Embryonic facial prominence (tissue), 1 donor: ENCODE measurements around the gene HS3ST6.
"Not testable (repeated sequence)": the region's sequence is repeated elsewhere in the genome, so short reads cannot be mapped to it uniquely, and the experiment has no call there.

ENCODE experiments used
- DNase-seq: peaks from one replicate; pipeline ENCODE4 v3.0.0-alpha.2; 2016; ENCODE audit errors: extremely low spot score

The HS3ST6 gene

GRCh38 chr16:1907226-1907860, 10.9 kb downstream of the HS3ST6 start:
- DNase-seq, result no peak

DNA sequence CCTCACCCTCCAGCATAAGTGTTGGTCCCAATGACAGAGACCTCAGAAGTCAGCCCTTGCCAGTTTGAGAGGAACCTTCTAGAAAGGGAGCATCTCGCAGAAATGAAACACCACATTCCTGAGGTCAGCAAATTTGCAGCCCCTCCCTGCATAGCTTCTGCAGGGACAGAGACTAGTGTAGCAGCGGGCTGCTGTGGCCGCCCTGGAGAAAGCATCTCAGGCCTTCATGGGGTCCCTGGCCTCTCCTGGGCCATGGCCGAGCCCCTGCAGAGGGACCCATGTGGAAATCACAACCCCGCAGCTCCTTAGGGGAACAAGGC, 11.4 kb downstream of the HS3ST6 start:
- no peak for DNase-seq

DNA sequence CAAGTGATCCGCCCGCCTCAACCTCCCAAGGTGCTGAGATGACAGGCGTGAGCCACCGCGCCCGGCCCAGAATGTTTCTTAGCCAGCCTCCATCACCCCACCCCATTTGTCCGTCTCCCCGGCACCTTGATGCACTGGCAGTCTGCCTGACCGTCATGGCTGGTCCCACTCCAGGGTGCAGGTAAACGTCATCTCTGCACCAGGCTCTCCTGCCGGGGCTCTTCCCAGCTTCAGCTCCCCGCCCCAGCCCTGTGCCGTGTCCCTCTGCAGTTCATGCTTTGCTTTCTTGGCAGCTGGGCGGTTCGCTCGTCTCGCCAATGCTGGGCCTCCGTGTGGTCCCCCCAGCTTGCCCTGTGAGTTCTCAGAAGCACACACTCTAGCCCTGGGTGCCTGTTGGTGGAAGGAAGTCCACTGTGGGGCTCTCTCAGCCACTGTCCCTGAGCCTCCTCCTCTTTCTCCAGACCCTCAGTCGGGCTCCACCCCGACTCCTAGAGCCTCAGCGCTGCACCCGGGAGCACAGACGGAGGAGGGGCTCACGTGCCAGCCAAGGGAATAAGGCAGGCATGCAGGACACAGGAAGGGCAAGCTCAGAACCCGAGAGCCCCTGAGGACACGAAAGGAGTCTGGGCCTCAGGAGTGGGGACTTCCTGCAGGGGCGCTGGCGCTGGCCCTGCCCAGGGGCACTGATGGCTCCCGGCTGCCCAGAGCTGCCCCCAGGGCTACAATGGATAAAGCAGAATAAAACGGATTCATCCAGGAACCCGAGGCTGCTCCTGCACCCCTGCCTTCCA, 12.0 kb downstream of the HS3ST6 start:
- DNase-seq, result no peak

DNA sequence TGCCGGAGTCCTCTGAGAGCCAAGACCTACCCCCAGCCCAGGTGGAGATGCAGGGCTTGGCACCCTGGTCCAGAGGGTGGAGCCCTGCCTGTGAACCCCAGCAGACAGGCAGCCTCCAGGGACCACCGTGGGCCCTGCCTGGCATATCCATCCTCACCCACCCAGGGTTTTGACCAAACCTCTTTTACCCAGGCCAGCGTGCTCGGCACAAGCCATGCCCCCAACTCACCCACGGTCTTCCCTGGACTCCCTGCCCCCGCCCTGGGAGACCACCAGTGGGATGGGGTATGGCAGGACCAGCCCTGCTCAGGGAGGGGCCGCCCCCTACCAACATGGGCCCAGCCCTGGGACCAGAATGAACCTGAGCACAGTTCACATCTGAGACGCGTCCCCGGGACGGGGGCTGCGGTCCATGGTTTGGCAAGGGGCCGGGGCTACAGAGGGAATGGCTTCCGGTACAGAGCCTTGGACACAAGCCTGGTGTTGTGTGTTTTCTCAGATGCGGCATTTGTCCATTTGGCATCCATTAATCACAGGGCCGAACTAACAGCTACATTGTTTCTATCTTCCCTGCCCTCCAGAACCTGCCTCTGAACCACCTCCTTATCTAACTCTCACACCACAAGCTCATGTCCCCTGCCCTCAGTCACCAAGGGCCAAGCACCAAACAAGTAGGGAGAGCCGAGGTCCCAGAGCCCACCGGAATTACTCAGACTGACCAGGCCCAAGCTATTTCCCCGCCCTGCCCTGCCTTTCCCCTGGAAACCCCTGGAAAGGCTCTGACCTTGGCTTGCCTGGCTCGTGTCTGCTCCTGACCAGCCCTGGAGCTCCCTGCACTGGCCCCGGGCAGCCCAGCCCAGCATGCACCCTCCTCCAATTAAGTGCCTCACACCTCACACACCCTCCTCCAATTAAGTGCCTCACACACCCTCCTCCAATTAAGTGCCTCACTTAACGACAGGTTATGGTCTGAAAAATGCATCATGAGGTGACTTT, 14.1 kb downstream of the HS3ST6 start:
- DNase-seq, result no peak

- DNase-seq, result no peak
Measured at GRCh38 chr16:1903220-1903574, 15.0 kb downstream of the HS3ST6 start.

DNA sequence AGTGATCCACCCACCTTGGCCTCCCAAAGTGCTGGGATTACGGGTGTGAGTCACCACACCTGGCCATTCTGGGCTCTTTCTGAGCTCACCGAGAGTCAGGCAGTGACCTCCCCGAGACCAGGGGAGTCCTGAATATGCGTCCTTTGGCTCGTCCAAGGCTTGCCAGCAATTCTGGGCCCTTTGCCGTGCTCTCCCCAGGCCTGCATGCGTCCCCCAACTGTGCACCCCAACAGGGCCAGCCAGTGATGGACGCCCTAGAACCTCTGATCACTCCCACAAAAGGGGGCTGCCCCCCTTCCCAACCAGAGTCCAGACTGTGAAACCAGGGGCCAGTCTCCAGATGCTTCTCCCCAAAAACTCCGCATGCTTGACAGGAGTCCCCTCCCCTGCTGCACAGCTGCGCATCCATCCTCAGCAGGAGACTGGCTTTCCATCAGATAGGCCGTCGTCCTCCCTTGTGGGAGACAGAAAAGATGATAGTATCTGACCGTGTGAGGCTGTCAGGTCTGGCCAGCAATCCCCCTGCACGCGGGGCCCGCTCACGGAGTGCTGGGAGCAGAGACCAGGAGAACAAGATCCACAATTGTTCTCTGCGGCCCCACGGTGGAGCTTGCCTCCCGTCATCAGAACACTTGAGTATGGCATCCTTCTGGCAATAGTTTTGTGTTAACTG, 15.5 kb downstream of the HS3ST6 start:
- DNase-seq, result no peak

DNA sequence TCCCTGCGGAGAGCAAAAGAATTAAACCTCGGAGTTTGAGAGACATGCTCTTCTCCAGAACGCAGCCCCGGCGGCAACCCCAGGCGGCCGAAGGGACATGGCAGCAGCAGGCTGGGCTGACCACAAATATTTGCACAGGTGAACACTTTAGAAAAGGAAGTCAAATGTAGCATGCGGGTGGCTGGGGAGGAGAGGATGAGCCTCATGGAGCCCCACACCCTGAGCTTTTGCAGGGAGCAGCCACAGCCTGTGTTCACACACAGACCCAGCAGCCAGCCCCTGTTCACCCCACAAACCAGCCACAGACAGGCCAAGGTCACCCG, 17.8 kb downstream of the HS3ST6 start:
- DNase-seq, result no peak

DNA sequence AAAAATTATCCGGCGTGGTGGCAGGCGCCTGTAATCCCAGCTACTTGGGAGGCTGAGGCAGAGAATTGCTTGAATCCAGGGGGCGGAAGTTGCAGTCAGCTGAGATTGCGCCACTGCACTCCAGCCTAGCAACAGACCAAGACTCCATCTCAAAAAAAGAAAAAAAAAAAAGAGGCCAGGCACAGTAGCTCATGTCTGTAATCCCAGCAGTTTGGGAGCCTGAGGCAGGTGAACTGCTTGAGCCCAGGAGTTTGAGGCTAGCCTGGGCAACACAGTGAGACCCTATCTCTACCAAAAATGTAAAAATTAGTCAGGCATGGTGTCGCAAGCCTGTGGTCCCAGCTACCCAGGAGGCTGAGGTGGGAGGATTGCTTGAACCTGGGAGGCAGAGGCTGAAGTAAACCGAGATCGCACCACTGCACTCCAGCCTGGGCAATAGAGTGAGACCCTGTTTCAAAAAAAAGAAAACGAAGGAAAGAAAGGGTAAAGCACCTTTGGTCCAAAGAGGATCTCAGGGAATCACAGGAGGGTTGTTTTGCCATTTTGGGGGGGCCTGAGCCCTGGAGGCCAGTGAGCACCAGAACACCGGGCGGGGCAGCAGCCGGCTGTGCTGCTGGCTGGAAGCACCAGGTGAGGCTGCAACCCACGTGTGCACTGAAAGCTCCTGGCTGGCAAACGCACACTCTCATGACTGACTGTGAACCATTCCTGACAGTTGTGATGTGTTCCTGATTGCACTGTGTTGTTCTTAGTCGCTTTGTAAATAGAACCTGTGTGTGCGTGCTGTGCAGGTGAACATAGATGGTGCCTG, 18.4 kb downstream of the HS3ST6 start:
- no peak for DNase-seq

GRCh38 chr16:1897692-1898091, 20.5 kb downstream of the HS3ST6 start:
- DNase-seq, result not testable (repeated sequence)

DNA sequence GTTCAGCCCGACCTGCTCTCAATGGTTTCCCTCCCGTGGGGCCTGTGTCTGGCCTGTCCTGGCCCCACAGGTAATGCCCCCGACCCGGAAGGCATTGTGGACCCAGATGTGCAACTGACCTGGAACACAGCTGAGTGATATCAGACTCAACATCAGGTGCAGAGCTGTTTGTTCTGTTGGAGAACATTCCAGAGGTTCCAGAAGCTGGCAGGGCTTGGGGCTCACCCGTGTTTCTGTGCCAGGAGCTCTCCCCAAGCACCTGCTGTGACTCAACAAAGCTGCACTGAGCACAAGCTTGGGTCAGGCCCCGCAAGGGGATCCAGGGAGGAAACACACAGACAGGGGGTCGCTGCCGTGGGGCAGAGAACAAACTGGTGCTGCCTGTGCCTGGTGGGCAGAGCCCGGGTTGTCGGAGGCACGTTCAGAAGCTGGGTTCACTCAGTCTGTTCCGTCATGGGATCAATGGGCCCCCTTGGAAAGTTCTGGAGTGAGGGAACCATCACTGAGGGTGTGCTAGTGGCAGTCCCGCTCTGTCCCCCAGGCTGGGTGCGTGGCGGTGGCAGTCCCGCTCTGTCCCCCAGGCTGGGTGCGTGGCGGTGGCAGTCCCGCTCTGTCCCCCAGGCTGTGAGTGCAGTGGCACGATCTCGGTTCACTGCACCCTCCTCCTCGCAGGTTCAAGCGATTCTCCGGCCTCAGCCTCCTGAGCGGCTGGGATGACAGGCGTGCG, 22.1 kb downstream of the HS3ST6 start:
- no peak for DNase-seq

DNA sequence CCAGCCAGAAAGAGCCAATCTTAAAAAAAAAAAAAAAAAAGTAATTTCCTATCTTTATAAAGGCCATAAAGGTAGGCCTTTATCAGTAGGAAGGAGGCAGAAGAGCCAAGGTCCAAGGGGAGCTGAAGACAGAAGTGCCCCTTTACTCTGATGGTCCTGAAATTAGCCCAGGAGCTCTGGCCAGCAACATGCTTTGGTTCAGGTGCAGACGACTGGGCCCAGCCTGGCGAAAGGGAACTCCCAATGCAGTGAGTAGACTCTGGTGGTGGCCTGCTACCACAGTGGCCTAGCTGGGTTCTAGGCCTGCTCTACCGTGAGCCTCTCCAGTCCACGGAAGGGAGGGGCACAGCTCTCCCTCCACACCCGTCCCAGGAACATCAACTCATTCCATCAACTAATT, 23.1 kb downstream of the HS3ST6 start:
- no peak for DNase-seq

GRCh38 chr16:1890708-1891050, 27.5 kb downstream of the HS3ST6 start:
- no peak for DNase-seq

DNA sequence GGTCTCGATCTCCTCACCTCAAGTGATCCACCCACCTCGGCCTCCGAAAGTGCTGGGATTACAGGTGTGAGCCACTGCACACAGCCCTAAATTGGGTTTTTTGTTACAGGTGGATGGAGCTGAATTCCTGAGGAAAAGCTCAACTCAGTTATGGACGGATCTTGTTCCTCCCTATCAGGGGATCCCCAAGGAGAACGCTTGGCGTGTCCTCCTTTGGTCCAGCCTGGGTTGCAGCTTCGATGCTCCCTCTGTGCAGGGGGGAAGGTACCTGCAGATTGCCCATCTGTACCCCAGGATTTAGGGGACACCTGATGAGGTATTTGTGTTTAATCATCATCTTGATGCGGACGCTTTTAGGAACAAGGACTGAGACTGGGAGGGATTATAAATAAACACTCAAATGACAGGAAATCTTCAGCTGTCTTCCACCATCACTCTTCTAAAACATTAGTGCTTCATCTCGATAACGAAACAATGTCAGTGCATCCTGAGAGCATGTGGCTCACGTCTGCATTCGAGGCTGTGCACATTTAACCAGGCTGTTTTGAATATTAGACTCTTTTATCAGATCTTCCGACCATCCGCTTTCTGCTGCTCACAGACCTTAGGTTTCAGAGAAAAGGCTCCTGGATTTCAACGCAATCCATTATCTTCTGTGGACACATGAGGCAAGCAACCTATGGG, 28.0 kb downstream of the HS3ST6 start:
- no peak for DNase-seq

GRCh38 chr16:1887711-1888354, 30.4 kb downstream of the HS3ST6 start:
- no peak for DNase-seq

GRCh38 chr16:1884889-1885288, 33.3 kb downstream of the HS3ST6 start:
- DNase-seq, result no peak

- DNase-seq, result no peak
Measured at GRCh38 chr16:1884155-1884760, 34.0 kb downstream of the HS3ST6 start.

- not testable (repeated sequence) for DNase-seq
Measured at GRCh38 chr16:1881172-1881571, 37.0 kb downstream of the HS3ST6 start.

DNA sequence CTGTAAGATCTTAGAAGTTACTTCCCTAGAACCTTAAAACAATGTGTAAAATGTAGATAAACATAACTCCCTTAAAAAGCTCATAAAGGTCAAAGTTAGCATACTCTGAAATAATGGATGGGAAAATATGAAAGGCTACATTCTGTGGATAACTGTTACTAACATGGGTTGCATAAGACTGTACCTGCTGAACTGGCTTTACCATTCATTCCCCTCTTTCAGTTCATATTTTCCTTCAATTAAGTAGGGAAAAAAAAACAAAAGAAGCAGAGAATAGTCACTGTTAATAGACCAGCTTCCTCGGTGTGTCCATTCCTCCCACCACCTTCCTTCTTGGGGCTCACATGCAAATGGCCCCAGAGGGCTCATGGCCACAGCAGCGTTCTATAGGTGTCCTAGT, 38.7 kb downstream of the HS3ST6 start:
- no peak for DNase-seq

- no peak for DNase-seq
Measured at GRCh38 chr16:1878256-1878655, 40.0 kb downstream of the HS3ST6 start.
